ENCODE results near the gene TRPM2. TPM values are rescaled to one million over a fixed set of nuclear protein-coding genes. Genes with fewer than 3 reads are reported as not detected.

TRPM2 gene
- total and polyA plus RNA-seq, 2 of the 4 experiments (the other 2 are of a cell fraction): not detected

DNA sequence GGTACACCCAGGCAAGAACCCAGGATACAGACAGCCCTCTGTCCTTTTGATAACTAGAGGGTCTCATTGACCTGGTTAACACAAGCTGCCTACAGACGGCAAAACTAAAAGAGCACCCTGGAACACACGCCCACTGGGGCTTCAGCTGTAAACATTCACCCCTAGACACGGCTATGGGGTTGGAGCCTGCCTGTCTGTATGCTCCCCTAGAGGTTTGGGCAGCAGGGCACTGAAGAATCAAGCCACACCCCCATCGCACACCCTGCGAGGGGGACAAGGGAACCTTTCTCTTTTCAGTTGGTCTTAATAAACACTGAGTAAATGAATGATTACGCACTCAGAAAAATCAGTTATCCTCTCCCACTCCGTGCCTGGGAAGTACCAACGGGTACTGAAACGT is 137.4 kb downstream of the TRPM2 start:
- H4K5ac ChIP-seq (ENCODE audit: low read depth, low read length): no peak overlapping the region
- intact Hi-C loops (cut with micrococcal nuclease): no loop called here
- dilution Hi-C loops (cut with HindIII; ENCODE audit: low sequenced_read_pairs, unreplicated experiment): no loop called here
- no peak overlapping the region for H2BK5ac ChIP-seq (ENCODE audit: low read depth, low read length, poor library complexity, severe bottlenecking)
- H4K91ac ChIP-seq (ENCODE audit: insufficient read depth, low read depth, low read length): no peak overlapping the region
- no peak overlapping the region for H2BK20ac ChIP-seq (ENCODE audit: low read depth, low read length)
- H2BK15ac ChIP-seq (ENCODE audit: low read depth, low read length): no peak overlapping the region
- H4K8ac ChIP-seq (ENCODE audit: low read depth in 2 of 2, low read length in 2 of 2): no peak overlapping the region
- no peaks in the 10 kb centered on the region for H3K79me1 ChIP-seq (ENCODE audit: low read depth in 1 of 2, low read length in 2 of 2)
- H3K9ac ChIP-seq (ENCODE audit: low read depth, low read length): no peak overlapping the region
- no peak overlapping the region for H2BK120ac ChIP-seq (ENCODE audit: low read depth, low read length)
- H3K36me3 ChIP-seq (ENCODE audit: control insufficient read depth, insufficient read depth, low read length): no peaks in the 10 kb centered on the region
- no TSS peak for BruUV-seq (replicated peaks)
- no peak overlapping the region for H3K27ac ChIP-seq (ENCODE audit: insufficient read depth, low read length)
- peaks cover 3% of the 10 kb centered on the region; the same call in 1 of the 2 replicates for H3K27me3 ChIP-seq (ENCODE audit: control insufficient read depth, insufficient read depth, low read length)
- ATAC-seq (ENCODE audit: low read depth) (no peak), DNase-seq (no peak)
- H3K18ac ChIP-seq (ENCODE audit: low read depth, low read length): no peak overlapping the region
- H3K14ac ChIP-seq (replicated peaks; ENCODE audit: low read depth, low read length): no peak overlapping the region
- no peak overlapping the region for H2AFZ ChIP-seq (replicated peaks; ENCODE audit: low read length, poor library complexity)
- no peak overlapping the region for H3K4ac ChIP-seq (ENCODE audit: low read depth, low read length)
- no peak overlapping the region for H3K4me3 ChIP-seq (ENCODE audit: insufficient read depth, low read depth, low read length)
- no peaks in the 10 kb centered on the region for H3K4me1 ChIP-seq (ENCODE audit: control insufficient read depth, insufficient read depth, low read length)
- no CpG with 5 or more reads among the region's 9 CpGs for WGBS, 2 experiments (ENCODE audit: extremely low coverage in 2 of 2, insufficient read length in 1 of 2)
- ChIA-PET POLR2A (ENCODE audit: unreplicated experiment) (no interaction called here), CTCF (interaction anchor here (1.3 kb wide), 1 partner anchor 11 kb away, joined by 4 read pairs; no protein-coding TSS in a partner anchor)
- in situ Hi-C loops (cut with MboI; ENCODE audit: low sequenced_read_pairs): no loop called here
- H3K23ac ChIP-seq (ENCODE audit: low read depth, low read length): no peak overlapping the region
- H3K56ac ChIP-seq (ENCODE audit: extremely low read depth, insufficient read depth, low read length): no peak overlapping the region
- H2AK5ac ChIP-seq (ENCODE audit: low read depth, low read length): no peak overlapping the region
- no peak overlapping the region for H2AK9ac ChIP-seq (replicated peaks; ENCODE audit: low read depth, low read length, poor library complexity)
- H3K9me1 ChIP-seq (ENCODE audit: insufficient read depth, low read length): no peaks in the 10 kb centered on the region
- no peaks in the 10 kb centered on the region for H4K20me1 ChIP-seq (ENCODE audit: insufficient read depth, low read length)
- TF ChIP-seq MXI1 (IDR thresholded peaks at IDR 0.05; ENCODE audit: borderline replicate concordance, low read depth, low read length) (no peak), BHLHE40 (IDR thresholded peaks at IDR 0.05; ENCODE audit: low read depth, low read length) (no peak), RFX5 (IDR thresholded peaks at IDR 0.05; ENCODE audit: low read depth, low read length) (no peak), FOS (IDR thresholded peaks at IDR 0.05; ENCODE audit: low read depth, low read length) (no peak), SMC3 (IDR thresholded peaks at IDR 0.05; ENCODE audit: low read depth, low read length) (no peak), POLR2A (IDR thresholded peaks at IDR 0.05; ENCODE audit: low read depth, low read length) (no peak), CHD1 (IDR thresholded peaks at IDR 0.05; ENCODE audit: low read depth, low read length) (no peak), CEBPB (IDR thresholded peaks at IDR 0.05; ENCODE audit: low read depth, low read length) (no peak), RAD21 (IDR thresholded peaks at IDR 0.05; ENCODE audit: low read length) (no peak), MAZ (IDR thresholded peaks at IDR 0.05; ENCODE audit: borderline replicate concordance, low read depth, low read length) (no peak)
- TF ChIP-seq, protein P1, sequence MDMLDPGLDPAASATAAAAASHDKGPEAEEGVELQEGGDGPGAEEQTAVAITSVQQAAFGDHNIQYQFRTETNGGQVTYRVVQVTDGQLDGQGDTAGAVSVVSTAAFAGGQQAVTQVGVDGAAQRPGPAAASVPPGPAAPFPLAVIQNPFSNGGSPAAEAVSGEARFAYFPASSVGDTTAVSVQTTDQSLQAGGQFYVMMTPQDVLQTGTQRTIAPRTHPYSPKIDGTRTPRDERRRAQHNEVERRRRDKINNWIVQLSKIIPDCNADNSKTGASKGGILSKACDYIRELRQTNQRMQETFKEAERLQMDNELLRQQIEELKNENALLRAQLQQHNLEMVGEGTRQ (IDR thresholded peaks at IDR 0.05; ENCODE audit: low read depth, low read length): no peak
- TF ChIP-seq, protein P2, sequence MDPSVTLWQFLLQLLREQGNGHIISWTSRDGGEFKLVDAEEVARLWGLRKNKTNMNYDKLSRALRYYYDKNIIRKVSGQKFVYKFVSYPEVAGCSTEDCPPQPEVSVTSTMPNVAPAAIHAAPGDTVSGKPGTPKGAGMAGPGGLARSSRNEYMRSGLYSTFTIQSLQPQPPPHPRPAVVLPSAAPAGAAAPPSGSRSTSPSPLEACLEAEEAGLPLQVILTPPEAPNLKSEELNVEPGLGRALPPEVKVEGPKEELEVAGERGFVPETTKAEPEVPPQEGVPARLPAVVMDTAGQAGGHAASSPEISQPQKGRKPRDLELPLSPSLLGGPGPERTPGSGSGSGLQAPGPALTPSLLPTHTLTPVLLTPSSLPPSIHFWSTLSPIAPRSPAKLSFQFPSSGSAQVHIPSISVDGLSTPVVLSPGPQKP (IDR thresholded peaks at IDR 0.05; ENCODE audit: borderline replicate concordance, low read depth, low read length): no peak
- TF ChIP-seq, protein P3, sequence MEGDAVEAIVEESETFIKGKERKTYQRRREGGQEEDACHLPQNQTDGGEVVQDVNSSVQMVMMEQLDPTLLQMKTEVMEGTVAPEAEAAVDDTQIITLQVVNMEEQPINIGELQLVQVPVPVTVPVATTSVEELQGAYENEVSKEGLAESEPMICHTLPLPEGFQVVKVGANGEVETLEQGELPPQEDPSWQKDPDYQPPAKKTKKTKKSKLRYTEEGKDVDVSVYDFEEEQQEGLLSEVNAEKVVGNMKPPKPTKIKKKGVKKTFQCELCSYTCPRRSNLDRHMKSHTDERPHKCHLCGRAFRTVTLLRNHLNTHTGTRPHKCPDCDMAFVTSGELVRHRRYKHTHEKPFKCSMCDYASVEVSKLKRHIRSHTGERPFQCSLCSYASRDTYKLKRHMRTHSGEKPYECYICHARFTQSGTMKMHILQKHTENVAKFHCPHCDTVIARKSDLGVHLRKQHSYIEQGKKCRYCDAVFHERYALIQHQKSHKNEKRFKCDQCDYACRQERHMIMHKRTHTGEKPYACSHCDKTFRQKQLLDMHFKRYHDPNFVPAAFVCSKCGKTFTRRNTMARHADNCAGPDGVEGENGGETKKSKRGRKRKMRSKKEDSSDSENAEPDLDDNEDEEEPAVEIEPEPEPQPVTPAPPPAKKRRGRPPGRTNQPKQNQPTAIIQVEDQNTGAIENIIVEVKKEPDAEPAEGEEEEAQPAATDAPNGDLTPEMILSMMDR (conservative IDR thresholded peaks at IDR 0.05; ENCODE audit: low read depth, low read length): no peak
- peaks cover 24% of the 10 kb centered on the region for H3K9me3 ChIP-seq (ENCODE audit: control insufficient read depth, insufficient read depth, low read length)
- no peak overlapping the region for H3K4me2 ChIP-seq (ENCODE audit: low read depth, low read length)

All from IMR-90 (cell line).